Measurements from ENCODE around the gene CCL20.

Gene CCL20

GRCh38 chr2:227808936-227809335, 4.7 kb upstream of the CCL20 start:
- H3K36me3 ChIP-seq (ENCODE audit: control insufficient read depth in 2 of 2, insufficient read depth in 1 of 2, low read length in 2 of 2) = no peaks in the 10 kb centered on the region
- no peak overlapping the region for H3K4me3 ChIP-seq (ENCODE audit: low read depth, low read length)
- no peaks in the 10 kb centered on the region for H3K9me3 ChIP-seq (ENCODE audit: control insufficient read depth, insufficient read depth, low read depth, low read length)
- no peaks in the 10 kb centered on the region for H3K4me1 ChIP-seq (ENCODE audit: control insufficient read depth, insufficient read depth, low read length)
- POLR2A ChIA-PET = no interaction called here
- CTCF ChIA-PET = no interaction called here
- TF ChIP-seq KLF10 (tag by site-specific recombination; IDR thresholded peaks at IDR 0.05) = no peak
- no peak for TF ChIP-seq ZNF121 (tag by site-specific recombination; IDR thresholded peaks at IDR 0.05)
- no peak for TF ChIP-seq ZNF837 (tag by site-specific recombination; IDR thresholded peaks at IDR 0.05)
- TF ChIP-seq PRDM6 (tag by site-specific recombination; IDR thresholded peaks at IDR 0.05) = no peak
- no peak for TF ChIP-seq ZNF580 (tag by site-specific recombination; IDR thresholded peaks at IDR 0.05)
- no peak for TF ChIP-seq SCRT2 (tag by site-specific recombination; IDR thresholded peaks at IDR 0.05)
- H3K27ac ChIP-seq (ENCODE audit: extremely low read depth, low read depth, low read length) = no peak overlapping the region

- Histone ChIP-seq H3K4me1 (ENCODE audit: control insufficient read depth, insufficient read depth, low read length) (no peaks in the 10 kb centered on the region), H3K27ac (ENCODE audit: extremely low read depth, low read depth, low read length) (no peak overlapping the region), H3K9me3 (ENCODE audit: control insufficient read depth, insufficient read depth, low read depth, low read length) (no peaks in the 10 kb centered on the region), H3K36me3 (ENCODE audit: control insufficient read depth in 2 of 2, insufficient read depth in 1 of 2, low read length in 2 of 2) (no peaks in the 10 kb centered on the region), H3K4me3 (ENCODE audit: low read depth, low read length) (no peak overlapping the region)
- ChIA-PET POLR2A (no interaction called here), CTCF (no interaction called here)
- no peak for TF ChIP-seq ZNF302 (tag by site-specific recombination; IDR thresholded peaks at IDR 0.05; ENCODE audit: low read depth)
- no peak for TF ChIP-seq ZNF174 (tag by site-specific recombination; IDR thresholded peaks at IDR 0.05)
- TF ChIP-seq ZBTB21 (tag by site-specific recombination; IDR thresholded peaks at IDR 0.05) = no peak
- TF ChIP-seq ZBTB11 (tag by site-specific recombination; conservative IDR thresholded peaks at IDR 0.05; ENCODE audit: low read depth) = no peak
- TF ChIP-seq ZNF19 (tag by site-specific recombination; IDR thresholded peaks at IDR 0.05; ENCODE audit: low read depth) = no peak
- no peak for TF ChIP-seq ZNF792 (tag by site-specific recombination; IDR thresholded peaks at IDR 0.05)
- no peak for TF ChIP-seq RBAK (tag by site-specific recombination; IDR thresholded peaks at IDR 0.05)
- no peak for TF ChIP-seq ZNF510 (tag by site-specific recombination; IDR thresholded peaks at IDR 0.05; ENCODE audit: insufficient replicate concordance)
- TF ChIP-seq ZNF544 (tag by site-specific recombination; IDR thresholded peaks at IDR 0.05) = no peak
- no peak for TF ChIP-seq ZNF280D (tag by site-specific recombination; IDR thresholded peaks at IDR 0.05)
- no peak for TF ChIP-seq ZNF677 (tag by site-specific recombination; IDR thresholded peaks at IDR 0.05)
- TF ChIP-seq INSM2 (tag by site-specific recombination; IDR thresholded peaks at IDR 0.05) = no peak
- TF ChIP-seq ZNF785 (tag by site-specific recombination; IDR thresholded peaks at IDR 0.05) = no peak
- no peak for TF ChIP-seq CTCF (tag by site-specific recombination; IDR thresholded peaks at IDR 0.05)
Observed at GRCh38 chr2:227812001-227812400, 1.6 kb upstream of the CCL20 start.
